Stimulated activated CD8-positive, alpha-beta memory T cell treated with anti-CD3 and anti-CD28 coated beads, Interleukin-4, amount 100 ng/mL, for 24 hours (primary cell): ENCODE measurements around the gene ACSF2.

Source experiments
- DNase-seq: peaks from one replicate; pipeline ENCODE4 v3.0.0-alpha.2; 2020; ENCODE audit warnings: low read depth

The ACSF2 gene

DNA sequence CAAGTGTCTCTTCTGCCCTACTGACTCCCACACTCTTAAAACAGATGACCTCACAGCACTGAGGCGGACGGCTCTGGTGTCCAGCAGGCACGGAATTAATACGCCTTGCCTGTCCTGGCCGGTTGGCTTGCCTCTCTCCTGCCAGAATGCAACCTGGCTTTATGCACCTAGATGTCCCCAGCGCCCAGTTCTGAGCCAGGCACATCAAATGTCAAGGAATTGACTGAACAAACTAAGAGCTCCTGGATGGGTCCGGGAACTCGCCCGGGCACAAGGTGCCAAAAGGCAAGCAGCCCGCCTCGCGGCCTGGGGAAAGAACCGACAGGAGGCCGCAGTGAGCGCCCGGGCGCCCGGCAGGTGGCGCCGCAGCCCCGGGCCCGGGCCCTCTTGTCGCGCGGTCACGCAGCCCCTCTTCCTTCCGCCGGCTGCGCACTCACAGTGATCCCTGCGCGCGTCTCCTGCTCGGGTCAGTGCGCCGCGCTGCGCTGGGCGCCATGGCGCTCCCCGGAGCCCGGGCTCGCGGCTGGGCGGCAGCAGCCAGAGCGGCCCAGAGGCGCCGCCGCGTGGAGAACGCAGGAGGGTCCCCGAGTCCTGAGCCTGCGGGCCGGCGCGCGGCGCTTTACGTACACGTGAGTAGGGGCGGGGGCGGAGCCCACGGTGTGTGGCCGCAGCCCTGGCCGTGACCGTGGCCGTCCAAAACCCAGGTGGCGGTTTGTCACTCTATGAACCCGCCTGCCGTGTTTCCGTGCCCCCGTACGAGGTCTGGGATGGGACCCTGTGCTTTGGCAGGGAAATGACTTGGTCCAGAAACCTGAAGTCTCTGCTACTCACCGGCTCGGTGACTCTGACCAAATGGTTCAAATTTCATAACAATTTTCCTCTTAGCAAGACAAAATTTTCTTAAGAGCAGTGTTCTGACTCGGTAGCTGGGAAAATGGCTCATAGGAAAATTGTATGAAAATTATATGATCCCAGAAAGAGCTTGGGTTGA is 52.7 kb downstream of the ACSF2 start, which contains the start of gene RSAD1:
Gene RSAD1, plus strand, starts transcription at position 470 of the 991 bp plus-strand sequence. Its CDS starts 25 bp downstream, at position 495.
- DNase-seq = peak; percentile 75

DNA sequence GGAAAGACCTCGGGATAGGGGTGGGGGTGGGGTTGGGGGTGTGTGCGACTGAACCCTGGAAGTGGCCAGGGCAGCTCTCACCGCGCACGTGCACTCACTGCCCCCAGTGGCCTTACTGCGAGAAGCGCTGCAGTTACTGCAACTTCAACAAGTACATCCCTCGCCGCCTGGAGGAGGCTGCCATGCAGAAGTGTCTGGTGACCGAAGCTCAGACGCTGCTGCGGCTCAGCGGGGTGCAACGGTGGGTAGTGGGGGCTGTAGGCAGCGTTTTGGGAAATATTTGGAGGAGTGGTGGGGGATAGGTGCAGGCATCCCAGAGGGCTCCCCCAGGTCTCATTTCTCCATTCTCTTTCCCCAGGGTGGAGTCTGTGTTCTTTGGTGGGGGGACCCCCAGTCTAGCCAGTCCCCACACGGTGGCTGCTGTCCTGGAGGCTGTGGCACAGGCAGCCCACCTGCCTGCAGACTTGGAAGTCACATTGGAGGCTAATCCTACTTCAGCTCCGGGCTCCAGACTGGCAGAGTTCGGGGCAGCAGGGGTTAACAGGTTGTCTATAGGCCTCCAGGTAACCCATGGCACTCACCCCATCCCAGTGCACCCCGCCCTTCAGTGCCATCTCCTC is 53.6 kb downstream of the ACSF2 start:
- peak; percentile 51 for DNase-seq

DNA sequence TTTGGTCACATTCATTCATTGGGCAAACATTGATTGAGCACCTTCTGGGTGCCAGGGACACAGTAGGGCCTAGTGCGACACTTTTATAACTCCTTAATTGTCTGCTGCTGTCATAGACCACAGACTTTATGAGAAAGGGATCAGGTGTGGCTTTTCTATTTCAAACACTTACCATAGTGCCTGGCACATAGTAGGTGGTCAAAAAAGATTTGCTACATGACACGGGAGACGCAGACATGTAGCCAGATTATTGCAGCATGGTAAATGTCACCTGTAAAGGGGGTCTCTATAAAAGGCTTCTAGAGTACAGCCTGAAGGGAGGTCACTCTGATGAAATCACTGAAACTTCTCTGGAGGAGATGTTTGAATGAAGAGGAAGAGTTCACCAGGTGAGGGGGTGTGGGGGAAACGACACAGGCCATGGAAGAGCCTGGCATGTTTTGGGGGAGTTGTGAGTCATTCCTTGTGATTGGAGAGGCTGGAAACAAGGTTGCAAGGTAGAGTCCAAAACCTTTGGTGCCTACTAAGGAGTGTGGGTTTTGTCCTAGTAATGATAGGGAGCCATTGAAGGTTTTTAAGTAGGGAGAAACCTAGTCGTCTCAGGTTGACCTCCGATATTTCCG is 54.2 kb downstream of the ACSF2 start:
- DNase-seq = no peak

DNA sequence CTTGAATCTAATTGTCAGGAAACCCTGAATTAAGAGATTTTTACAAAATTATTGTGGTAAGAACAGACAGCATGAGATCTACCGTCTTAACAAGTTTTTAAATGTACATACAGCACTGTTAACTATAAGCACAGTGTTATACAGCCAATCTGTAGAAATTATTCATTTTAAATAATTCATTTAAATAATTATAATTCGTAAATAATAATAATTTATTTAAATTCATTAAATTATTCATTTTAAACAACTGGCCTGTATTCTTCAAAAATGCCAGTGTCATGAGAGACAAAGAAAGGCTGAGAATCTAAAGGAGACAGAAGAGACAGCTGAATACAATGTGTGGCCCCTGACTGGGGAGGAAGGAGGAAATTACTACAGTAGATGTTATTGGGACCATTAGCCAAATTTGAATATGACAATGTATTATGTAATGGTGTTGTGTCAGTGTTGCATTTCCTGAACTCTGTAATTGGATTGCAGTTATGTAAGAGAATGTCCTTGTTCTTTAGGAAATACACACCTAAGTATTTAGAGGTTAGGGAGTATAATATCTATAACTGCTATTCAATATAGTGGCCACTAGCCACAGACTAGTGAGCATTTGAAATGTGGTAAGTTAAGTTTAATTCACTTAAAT is 55.0 kb downstream of the ACSF2 start:
- no peak for DNase-seq

DNA sequence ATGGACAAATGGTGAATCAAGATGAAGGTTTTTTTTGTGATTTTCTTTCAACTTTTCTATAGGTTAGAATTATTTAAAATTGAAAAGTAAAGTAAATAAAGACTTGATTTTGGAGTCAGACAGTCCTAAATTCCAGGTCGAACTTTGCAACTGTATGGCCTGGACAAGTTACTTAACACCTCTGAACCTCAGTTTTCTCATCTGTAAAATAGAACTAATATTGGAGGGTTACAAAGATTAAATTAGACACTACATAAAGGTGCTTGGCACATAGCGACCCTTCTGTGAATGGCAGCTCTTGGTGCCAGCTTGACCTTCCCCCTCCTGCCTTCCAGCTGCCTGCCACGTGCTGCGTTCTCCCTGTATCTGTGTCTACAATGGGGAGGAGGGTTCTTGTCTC is 55.6 kb downstream of the ACSF2 start:
- DNase-seq = no peak

DNA sequence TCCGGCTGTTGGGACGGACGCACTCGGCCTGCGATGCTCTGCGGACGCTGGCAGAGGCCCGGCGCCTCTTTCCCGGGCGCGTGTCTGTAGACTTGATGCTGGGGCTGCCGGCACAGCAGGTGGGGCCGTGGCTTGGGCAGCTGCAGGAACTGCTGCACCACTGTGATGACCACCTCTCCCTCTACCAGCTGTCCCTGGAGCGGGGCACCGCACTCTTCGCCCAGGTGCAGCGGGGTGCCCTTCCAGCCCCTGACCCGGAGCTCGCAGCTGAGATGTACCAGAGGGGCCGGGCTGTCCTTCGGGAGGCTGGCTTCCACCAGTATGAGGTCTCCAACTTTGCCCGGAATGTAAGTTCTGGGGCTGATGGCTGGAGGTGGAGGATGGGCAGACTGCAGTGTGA is 56.1 kb downstream of the ACSF2 start:
- DNase-seq = no peak

DNA sequence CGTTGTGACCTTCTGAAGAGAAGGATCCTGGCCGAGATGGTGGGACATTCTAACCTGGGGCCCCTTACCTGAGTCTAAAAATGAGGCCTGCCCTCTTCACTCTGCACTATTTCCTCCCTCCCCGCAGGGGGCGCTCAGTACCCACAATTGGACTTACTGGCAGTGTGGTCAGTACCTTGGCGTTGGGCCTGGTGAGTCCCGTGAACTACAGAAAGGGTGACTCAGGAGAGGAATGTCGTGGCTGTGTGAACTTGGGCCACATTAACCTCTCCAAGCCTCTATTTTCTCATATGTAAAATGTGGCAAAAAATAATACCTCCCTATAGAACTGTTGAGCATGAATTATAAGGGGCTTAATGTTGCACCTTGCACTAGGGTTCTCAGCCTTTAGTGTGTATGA is 56.5 kb downstream of the ACSF2 start:
- peak; percentile 52 for DNase-seq

DNA sequence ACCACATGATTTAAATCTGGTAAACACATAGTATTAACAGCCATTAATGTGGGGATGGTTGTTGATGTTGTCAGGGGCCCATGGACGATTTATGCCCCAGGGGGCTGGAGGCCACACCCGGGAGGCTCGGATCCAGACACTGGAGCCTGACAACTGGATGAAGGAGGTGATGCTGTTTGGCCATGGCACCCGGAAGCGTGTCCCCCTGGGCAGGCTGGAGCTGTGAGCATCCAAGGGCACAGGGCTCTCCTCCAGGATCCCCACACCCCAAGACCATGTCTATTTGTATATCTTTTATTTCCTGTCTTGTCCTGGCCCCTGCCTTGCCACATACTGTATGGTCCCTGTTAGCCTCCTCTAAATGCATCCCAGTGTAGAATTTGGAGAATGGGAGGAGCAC is 57.2 kb downstream of the ACSF2 start:
- no peak for DNase-seq

DNA sequence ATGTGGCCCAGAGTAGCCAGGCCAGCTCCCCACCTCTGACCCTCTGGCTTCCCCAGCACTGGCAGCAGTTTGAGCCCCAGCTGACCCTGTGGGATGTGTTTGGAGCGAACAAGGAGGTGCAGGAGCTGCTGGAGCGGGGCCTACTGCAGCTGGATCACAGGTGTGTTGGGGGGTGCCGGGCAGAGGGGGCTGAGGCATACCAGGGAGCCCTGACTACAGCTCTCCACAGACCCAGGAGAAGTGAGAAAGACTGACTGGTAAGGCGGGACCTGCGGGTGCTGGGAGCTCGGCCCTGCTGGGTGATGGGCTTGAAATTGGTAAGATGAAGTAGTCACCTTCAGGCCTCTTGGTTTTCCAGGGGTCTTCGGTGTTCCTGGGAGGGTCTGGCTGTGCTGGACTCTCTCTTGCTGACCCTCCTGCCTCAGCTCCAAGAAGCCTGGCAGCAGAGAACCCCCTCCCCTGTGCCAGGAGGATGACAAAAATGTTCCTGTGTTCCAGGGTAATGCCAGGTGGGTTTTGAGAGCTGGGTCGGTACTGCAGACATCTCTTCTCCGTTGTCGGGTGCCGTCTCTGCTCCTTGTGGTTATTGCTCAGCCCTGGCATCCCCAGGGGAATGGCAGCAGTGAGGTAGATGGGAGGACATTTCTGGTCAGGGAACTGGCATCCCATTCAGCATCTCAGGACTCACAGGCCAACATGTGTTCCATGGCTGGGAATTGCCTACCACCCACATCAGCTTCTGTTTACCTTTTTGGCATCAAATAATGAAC is 58.6 kb downstream of the ACSF2 start:
- no peak for DNase-seq

DNA sequence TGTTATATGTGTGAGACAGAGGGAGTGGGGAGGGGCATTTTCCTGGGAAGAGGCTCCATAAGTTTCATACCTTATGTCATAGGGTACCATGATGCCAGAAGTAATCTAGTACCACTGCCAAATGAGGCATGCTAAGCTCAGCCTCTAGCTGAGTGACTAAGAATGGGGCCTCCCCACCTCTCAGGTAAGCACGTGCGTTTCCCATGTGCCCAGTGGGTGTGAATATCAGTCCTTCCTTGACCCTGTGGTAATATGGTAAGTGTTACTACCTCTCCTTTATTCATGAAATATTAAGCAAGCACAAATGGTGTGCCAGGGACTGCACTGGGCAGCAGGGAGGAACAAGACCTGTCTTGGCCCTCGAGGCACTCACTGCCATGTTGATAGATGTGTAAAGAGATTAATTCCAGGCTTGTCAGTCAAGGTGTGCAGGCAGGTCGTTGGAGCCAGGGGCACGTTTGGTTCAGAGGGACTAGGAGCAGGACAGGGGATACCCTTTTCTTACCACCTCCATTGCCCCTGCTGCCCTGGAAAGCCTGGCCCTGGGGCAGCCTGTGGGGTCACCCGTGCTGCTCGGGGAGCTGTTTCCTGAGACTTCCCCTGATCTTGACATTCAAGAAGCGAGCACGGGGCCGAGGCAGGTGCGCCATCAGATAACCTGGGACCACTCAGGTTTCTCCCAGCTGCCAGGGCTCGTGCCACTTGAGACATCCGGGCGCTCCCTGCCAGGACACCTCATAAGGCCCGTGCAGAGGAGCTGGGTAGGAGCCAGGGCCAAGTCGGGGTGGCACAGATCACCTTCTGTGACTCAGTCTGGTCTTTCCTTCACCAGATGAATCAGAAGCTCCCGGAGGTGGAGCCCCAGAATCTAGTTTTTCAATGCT is 61.4 kb downstream of the ACSF2 start:
- DNase-seq = no peak

DNA sequence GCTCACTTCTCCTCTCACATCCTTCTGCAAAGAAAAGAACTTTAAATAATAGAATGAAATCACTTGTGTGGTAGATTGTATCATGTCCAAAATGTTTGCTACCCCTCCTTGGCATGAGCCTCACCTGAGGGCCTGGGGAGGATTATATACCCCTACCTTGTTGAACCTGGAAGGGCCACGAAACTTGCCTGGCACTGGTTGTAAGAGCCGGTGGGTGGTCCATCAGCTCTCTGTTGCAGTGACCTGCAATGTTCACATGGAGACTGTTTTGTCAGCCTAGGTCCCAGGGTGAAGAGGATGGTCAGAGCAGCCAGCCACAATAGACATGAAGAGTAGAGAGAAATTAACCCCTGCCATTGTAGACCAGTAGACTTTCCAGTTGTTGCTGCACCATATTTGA is 62.9 kb downstream of the ACSF2 start:
- no peak for DNase-seq

DNA sequence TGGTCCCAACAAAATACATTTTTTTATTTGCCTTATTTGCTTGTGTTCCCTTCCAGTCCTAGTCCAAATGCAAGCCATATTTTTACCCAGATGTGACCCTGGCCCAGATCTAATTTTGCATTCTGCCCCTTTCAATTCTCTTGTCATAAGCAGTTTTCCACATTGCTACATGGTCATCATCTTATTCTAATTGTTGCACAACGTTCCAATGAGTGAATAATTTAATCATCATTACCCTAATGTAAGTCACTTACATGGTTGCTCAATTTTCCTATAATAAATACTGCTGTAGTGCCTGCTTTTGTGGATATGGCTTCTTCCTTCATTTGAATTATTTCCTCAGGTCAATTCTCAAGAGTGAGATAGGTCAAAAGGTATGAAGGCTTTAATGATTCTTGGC is 65.5 kb downstream of the ACSF2 start:
- no peak for DNase-seq

DNA sequence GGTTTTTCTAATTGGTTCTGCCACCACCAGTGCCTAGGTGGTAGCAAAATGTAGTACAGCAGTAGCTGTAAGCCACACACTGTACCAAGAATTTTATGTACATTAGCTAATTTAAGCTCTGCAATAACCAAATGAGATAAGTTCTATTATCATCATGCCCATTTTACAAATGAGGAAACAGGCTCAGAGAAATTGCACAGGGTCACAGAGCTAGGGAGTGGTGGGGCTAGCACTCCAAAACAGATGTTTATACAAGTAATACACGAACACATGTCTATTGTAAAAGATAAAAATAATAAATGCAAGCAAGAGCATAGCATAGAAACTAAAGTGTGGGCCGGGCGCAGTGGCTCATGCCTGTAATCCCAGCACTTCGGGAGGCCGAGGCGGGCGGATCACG is 66.2 kb downstream of the ACSF2 start:
- no peak for DNase-seq

DNA sequence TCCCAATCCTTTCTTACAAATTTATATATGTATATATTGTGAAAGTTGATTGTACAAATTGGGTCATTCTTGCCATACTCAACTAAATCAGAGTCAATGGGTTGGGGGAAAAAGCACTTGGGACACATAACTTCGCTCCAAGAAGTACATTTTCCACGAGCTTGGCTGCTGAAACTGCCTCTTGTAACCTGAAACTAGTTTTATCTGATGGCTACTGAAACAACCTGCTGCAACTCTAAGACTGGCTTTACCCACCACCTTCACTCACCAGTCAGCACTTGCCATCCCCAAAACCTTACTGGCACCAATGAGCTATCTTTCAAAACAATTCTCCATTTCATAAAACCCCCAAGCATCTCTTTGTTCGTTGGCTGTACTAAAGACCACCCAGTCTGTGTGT is 67.7 kb downstream of the ACSF2 start:
- no peak for DNase-seq

DNA sequence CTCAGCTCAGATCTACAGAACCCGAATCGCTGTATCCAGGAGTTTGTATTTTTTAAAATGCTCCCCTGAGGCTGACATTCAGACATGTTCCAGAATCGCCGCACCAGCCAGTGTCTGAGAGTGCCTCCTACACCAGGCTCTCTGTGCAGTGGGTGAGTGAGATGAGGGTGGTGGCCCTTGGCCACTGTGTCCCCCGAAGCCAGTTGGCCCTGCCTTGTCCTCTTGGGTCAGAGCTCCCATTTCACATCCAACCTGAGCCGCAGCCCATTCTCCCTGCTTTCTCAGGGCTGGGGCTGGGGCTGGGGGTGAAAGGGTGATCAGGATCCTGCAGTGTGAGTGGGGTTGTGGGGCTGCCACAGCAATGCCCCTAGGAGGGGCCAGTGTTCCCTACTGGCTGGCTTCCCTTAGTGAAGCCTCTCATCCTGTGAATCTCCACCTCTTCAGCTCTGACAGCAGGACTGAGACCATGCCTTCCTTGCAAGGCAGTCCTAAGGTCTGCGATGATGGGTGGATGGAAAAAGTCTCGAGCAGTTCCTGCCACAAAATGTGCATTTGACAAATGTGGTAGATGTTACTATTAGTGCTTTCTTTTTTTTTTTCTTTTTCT is 69.3 kb downstream of the ACSF2 start:
- no peak for DNase-seq

DNA sequence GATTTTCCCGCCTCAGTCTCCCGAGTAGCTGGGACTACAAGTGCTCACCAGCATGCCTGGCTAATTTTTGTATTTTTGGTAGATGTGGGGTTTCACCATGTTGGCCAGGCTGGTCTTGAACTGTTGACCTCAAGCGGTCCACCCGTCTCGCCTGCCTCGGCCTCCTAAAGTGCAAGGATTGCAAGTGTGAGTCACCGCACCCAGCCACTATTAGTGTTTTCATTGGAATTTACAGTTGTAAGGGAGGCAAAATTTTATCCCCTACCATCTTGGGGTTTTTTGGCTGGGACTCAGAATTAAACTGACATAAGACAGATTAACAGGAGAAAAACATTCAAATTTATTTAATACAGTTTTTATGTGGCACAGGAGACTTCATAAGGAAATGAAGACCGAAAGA is 69.9 kb downstream of the ACSF2 start:
- no peak for DNase-seq

DNA sequence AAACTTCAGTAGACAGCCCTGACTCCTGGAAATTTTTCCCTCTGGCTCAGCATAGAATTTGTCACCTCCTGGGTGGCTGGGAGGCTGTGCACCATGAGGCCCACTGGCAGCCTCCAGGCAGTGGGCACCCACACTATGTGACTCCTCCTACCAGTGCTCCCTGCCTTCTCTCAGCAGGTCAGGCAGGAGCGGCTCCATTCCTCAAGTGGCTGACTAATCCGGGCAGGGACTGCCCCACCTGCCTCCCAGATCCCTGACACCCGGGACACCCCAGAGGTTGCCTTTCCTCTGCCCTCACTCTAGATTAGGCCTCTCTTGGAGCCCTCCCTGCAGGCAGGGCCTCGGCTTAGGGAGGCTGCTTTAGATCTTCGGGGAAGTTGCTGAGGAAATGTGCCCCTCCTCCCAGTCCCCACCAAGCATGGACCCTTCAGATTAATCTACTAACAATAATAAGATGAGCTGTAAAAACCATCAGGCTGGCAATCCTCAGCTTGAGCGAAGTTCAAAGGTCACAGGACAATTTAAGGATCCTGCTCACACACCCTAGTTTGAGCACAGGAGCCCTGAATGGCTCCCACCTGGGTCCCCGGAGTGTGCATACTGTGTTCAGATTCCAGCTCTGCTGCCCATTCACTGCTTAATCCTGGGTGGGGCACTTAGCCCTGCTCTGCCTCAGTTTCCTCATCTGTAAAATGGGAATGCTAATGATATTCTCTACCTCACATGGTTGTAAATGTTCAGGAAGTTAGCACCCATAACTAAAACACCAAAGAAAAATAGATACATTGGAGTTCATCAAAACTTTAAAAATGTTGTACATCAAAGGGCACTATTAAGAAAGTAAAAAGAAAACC is 72.2 kb downstream of the ACSF2 start:
- DNase-seq = no peak

DNA sequence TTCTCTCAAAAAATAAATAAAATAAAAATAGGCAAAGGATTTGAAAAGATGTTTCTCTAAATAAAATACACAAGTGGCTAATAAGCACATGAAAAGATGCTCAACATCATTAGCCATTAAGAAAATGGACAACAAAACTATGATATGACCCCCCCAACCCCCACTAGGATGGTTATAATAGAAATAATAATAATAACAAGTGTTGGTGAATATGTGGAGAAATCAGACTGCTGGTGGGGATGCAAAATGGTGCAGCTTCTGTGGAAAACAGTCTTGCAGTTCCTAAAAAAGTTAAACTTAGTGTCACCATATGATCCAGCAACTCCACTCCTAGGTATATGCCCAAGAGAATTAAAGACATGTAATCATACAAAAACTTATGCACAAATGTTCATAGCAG is 73.3 kb downstream of the ACSF2 start:
- DNase-seq = no peak

DNA sequence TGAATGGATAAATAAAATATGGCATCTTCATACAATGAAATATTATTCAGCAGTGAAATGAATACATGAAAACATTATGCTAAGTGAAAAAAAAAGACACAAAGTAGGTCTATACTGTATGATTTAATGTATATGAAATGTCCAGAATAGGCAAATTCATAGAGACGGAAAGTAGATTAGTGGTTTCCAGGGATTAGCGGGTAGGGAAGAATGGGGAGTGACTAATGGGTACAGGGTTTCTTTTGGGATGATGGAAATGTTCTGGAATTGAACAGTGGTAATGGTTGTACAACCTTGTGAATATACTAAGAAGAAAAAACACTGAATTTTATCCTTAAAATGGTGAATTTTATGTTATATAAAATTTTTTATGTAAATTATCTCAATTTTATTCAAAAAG is 73.7 kb downstream of the ACSF2 start:
- DNase-seq = no peak
